ENCODE data around the gene PCYT1B.

PCYT1B gene

GRCh38 chrX:24563291-24564010 is 83.7 kb downstream of the PCYT1B start:
- TF ChIP-seq HDGF (IDR thresholded peaks at IDR 0.05; ENCODE audit: borderline replicate concordance) (no peak), NFRKB (IDR thresholded peaks at IDR 0.05) (no peak), ZNF384 (IDR thresholded peaks at IDR 0.05) (no peak), ARNT (IDR thresholded peaks at IDR 0.05) (no peak), SP1 (IDR thresholded peaks at IDR 0.05) (no peak), PKNOX1 (IDR thresholded peaks at IDR 0.05) (no peak), LEF1 (IDR thresholded peaks at IDR 0.05; ENCODE audit: borderline replicate concordance) (no peak), SUZ12 (IDR thresholded peaks at IDR 0.05) (no peak), L3MBTL2 (conservative IDR thresholded peaks at IDR 0.05) (no peak), BHLHE40 (IDR thresholded peaks at IDR 0.05; ENCODE audit: borderline replicate concordance) (no peak), FOXA1 (IDR thresholded peaks at IDR 0.05) (no peak), TARDBP (IDR thresholded peaks at IDR 0.05) (no peak), FOXK2 (IDR thresholded peaks at IDR 0.05) (no peak), CTBP1 (IDR thresholded peaks at IDR 0.05; ENCODE audit: borderline replicate concordance) (no peak), ELF4 (IDR thresholded peaks at IDR 0.05) (no peak), FOXM1 (IDR thresholded peaks at IDR 0.05; ENCODE audit: borderline replicate concordance) (no peak)
- DNase-seq (ENCODE audit: extremely low spot score): no peak
- ChIA-PET POLR2A (no interaction called here), CTCF (no interaction called here)

GRCh38 chrX:24561121-24561520 is 86.0 kb downstream of the PCYT1B start:
- CTCF ChIA-PET: interaction anchor here (1.1 to 1.4 kb wide), 2 partner anchors 45 to 190 kb away, joined by 5 read pairs; no protein-coding TSS in a partner anchor
- POLR2A ChIA-PET: no interaction called here
- no peak for TF ChIP-seq FOXK2 (IDR thresholded peaks at IDR 0.05)
- TF ChIP-seq CTBP1 (IDR thresholded peaks at IDR 0.05; ENCODE audit: borderline replicate concordance): no peak
- no peak for TF ChIP-seq NFRKB (IDR thresholded peaks at IDR 0.05)
- TF ChIP-seq FOXA1 (IDR thresholded peaks at IDR 0.05): no peak
- TF ChIP-seq ELF4 (IDR thresholded peaks at IDR 0.05): no peak
- no peak for TF ChIP-seq HDGF (IDR thresholded peaks at IDR 0.05; ENCODE audit: borderline replicate concordance)
- no peak for TF ChIP-seq L3MBTL2 (conservative IDR thresholded peaks at IDR 0.05)
- TF ChIP-seq BHLHE40 (IDR thresholded peaks at IDR 0.05; ENCODE audit: borderline replicate concordance): no peak
- TF ChIP-seq TARDBP (IDR thresholded peaks at IDR 0.05): no peak
- TF ChIP-seq ARNT (IDR thresholded peaks at IDR 0.05): no peak
- TF ChIP-seq SUZ12 (IDR thresholded peaks at IDR 0.05): no peak
- DNase-seq (ENCODE audit: extremely low spot score): peak; percentile 38

GRCh38 chrX:24553011-24553410 is 94.1 kb downstream of the PCYT1B start:
- ChIA-PET CTCF (no interaction called here), POLR2A (no interaction called here)
- DNase-seq (ENCODE audit: extremely low spot score): no peak
- TF ChIP-seq LEF1 (IDR thresholded peaks at IDR 0.05; ENCODE audit: borderline replicate concordance): no peak
- no peak for TF ChIP-seq TARDBP (IDR thresholded peaks at IDR 0.05)
- no peak for TF ChIP-seq SUZ12 (IDR thresholded peaks at IDR 0.05)

GRCh38 chrX:24550166-24550565 is 97.0 kb downstream of the PCYT1B start:
- DNase-seq (ENCODE audit: extremely low spot score): no peak
- TF ChIP-seq TARDBP (IDR thresholded peaks at IDR 0.05): no peak
- no peak for TF ChIP-seq FOXK2 (IDR thresholded peaks at IDR 0.05)
- no peak for TF ChIP-seq SUZ12 (IDR thresholded peaks at IDR 0.05)
- TF ChIP-seq NFRKB (IDR thresholded peaks at IDR 0.05): no peak
- no peak for TF ChIP-seq PKNOX1 (IDR thresholded peaks at IDR 0.05)
- TF ChIP-seq FOXA1 (IDR thresholded peaks at IDR 0.05): no peak
- no peak for TF ChIP-seq HDGF (IDR thresholded peaks at IDR 0.05; ENCODE audit: borderline replicate concordance)
- no peak for TF ChIP-seq BHLHE40 (IDR thresholded peaks at IDR 0.05; ENCODE audit: borderline replicate concordance)
- TF ChIP-seq CTBP1 (IDR thresholded peaks at IDR 0.05; ENCODE audit: borderline replicate concordance): no peak
- no peak for TF ChIP-seq ARNT (IDR thresholded peaks at IDR 0.05)
- TF ChIP-seq SP1 (IDR thresholded peaks at IDR 0.05): no peak
- CTCF ChIA-PET: interaction anchor here (0.6 to 0.7 kb wide), 2 partner anchors 12 to 155 kb away, joined by 3 read pairs; no protein-coding TSS in a partner anchor
- POLR2A ChIA-PET: no interaction called here

- no peak for DNase-seq (ENCODE audit: extremely low spot score)
- TF ChIP-seq FOXK2 (IDR thresholded peaks at IDR 0.05): no peak
- no peak for TF ChIP-seq NFRKB (IDR thresholded peaks at IDR 0.05)
- ChIA-PET POLR2A (no interaction called here), CTCF (no interaction called here)
These were observed 99.2 kb downstream of the PCYT1B start for GRCh38 chrX:24547961-24548360.

- POLR2A ChIA-PET: no interaction called here
- CTCF ChIA-PET: no interaction called here
- no peak for TF ChIP-seq TARDBP (IDR thresholded peaks at IDR 0.05)
- no peak for TF ChIP-seq PKNOX1 (IDR thresholded peaks at IDR 0.05)
- no peak for TF ChIP-seq FOXK2 (IDR thresholded peaks at IDR 0.05)
- no peak for DNase-seq (ENCODE audit: extremely low spot score)
These were observed 104.4 kb downstream of the PCYT1B start for GRCh38 chrX:24542756-24543155.

GRCh38 chrX:24536551-24536950 is 110.6 kb downstream of the PCYT1B start:
- ChIA-PET POLR2A (no interaction called here), CTCF (no interaction called here)
- TF ChIP-seq ARNT (IDR thresholded peaks at IDR 0.05): no peak
- no peak for TF ChIP-seq NFRKB (IDR thresholded peaks at IDR 0.05)
- no peak for TF ChIP-seq LEF1 (IDR thresholded peaks at IDR 0.05; ENCODE audit: borderline replicate concordance)
- no peak for TF ChIP-seq PKNOX1 (IDR thresholded peaks at IDR 0.05)
- TF ChIP-seq FOXA1 (IDR thresholded peaks at IDR 0.05): no peak
- no peak for TF ChIP-seq FOXM1 (IDR thresholded peaks at IDR 0.05; ENCODE audit: borderline replicate concordance)
- TF ChIP-seq HDGF (IDR thresholded peaks at IDR 0.05; ENCODE audit: borderline replicate concordance): no peak
- TF ChIP-seq CTBP1 (IDR thresholded peaks at IDR 0.05; ENCODE audit: borderline replicate concordance): no peak
- TF ChIP-seq BHLHE40 (IDR thresholded peaks at IDR 0.05; ENCODE audit: borderline replicate concordance): no peak
- no peak for TF ChIP-seq SUZ12 (IDR thresholded peaks at IDR 0.05)
- no peak for TF ChIP-seq FOXK2 (IDR thresholded peaks at IDR 0.05)
- TF ChIP-seq L3MBTL2 (conservative IDR thresholded peaks at IDR 0.05): no peak
- no peak for TF ChIP-seq SP1 (IDR thresholded peaks at IDR 0.05)
- no peak for TF ChIP-seq ELF4 (IDR thresholded peaks at IDR 0.05)
- no peak for DNase-seq (ENCODE audit: extremely low spot score)

Measured in HEK293T (cell line).